ENCODE measurements around the gene ALPI.
A peak's percentile ranks its signal among the peaks of the same experiment; 100 is the strongest.
"Not testable (repeated sequence)": the region's sequence is repeated elsewhere in the genome, so short reads cannot be mapped to it uniquely, and the experiment has no call there.

ALPI gene

DNA sequence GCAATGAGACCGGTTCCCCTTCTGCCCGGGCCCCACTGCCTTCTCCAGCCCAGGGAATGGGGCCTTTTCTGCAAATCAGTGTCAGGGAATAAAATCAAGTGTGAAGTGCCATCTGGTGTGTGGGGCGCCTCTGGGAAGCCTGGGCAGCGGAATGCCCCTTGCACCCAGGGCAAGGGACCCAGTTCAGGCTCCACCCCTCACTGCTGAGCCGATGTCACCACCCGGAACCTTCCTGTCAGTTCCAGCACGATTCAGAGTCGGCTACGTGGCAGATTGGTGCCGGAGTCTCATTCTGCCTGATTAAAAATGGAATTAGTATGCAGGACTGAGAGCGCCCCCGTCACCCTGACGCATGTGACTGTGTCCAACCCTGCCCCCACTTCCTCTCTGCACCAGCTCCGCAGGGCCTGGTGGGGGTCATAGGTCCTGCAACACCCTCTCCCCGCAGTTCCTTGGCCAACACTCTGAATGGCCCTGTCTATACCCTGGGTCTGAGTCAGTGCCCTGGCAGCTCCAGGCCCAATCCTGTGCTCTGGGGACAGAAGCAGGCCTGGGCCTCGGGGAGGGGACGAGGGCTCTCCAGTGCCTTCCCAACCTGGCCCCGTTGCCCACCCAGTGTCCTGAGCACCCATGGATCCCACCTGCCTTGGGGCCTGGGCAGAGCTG is 8.2 kb upstream of the ALPI start:
- Histone ChIP-seq H3K27ac (no peak overlapping the region), H3K4me3 (no peak overlapping the region)
- DNase-seq (ENCODE audit: low spot score) = no peak
- TF ChIP-seq, protein P1, sequence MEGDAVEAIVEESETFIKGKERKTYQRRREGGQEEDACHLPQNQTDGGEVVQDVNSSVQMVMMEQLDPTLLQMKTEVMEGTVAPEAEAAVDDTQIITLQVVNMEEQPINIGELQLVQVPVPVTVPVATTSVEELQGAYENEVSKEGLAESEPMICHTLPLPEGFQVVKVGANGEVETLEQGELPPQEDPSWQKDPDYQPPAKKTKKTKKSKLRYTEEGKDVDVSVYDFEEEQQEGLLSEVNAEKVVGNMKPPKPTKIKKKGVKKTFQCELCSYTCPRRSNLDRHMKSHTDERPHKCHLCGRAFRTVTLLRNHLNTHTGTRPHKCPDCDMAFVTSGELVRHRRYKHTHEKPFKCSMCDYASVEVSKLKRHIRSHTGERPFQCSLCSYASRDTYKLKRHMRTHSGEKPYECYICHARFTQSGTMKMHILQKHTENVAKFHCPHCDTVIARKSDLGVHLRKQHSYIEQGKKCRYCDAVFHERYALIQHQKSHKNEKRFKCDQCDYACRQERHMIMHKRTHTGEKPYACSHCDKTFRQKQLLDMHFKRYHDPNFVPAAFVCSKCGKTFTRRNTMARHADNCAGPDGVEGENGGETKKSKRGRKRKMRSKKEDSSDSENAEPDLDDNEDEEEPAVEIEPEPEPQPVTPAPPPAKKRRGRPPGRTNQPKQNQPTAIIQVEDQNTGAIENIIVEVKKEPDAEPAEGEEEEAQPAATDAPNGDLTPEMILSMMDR (IDR thresholded peaks at IDR 0.05) = no peak

DNA sequence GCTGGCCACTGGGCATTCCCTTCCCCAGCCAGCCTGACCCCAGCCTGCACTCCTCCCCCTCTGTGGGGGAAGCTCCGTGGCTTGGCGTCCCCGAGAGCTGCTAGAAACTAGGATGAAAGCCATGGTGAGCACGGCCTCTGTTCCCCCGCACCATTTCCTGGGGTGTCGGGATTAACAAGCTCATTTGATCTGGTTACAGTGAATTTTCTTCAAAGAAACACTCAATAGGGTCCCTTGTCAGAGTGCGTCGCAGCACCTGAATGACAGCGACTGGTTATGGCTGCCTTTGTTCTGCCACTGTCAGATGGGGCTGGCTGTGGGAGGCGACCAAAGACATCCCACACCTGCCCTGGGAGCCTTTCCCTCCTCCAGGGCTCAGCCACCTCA is 7.7 kb upstream of the ALPI start:
- no peak overlapping the region for H3K4me3 ChIP-seq
- DNase-seq (ENCODE audit: low spot score) = no peak
- no peak overlapping the region for H3K27ac ChIP-seq
- TF ChIP-seq, protein P1 (IDR thresholded peaks at IDR 0.05) = no peak

DNA sequence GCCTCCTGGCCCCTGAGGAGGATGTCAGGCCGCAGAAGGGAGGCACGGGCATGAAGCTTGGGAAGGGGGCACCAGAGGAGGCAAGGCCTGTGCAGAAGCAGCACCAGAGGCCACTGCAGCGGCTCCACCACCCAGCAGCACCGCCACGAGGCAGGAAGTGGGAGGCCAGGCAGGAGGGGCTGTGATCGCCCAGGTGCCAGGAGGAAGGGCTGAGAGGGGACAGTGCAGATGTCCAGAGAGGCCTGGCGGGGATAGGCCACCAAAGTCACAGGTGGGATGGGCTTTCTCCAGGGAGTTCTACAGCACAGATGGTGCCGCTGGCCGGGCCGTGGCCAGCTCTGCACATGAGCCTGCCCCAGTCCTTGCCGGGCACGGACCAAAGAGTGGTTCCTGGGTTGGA is 6.0 kb upstream of the ALPI start:
- Histone ChIP-seq H3K4me3 (no peak overlapping the region), H3K27ac (no peak overlapping the region)
- TF ChIP-seq, protein P1 (IDR thresholded peaks at IDR 0.05) = no peak
- DNase-seq (ENCODE audit: low spot score) = no peak

DNA sequence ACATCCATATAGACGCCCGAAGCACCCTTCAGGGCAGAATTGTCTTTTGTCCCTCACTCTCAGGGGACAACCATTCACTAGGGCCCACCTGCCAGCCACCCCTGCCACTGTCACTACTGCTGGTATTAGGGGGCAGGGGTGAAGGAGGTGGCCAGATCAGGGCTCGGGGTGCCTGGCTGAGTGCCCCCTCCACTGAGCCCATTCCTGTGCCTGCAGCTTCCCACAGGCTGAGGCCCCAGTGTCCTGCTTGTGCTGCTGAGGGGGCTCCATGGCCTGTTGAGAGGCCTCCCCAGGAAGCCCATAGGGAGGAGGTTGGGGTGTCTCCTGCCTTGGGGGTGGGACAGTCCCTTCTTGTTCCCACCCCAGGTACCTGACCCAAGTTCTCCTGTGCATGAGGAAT is 4.3 kb upstream of the ALPI start:
- not testable (repeated sequence) for DNase-seq (ENCODE audit: low spot score); H3K4me3 ChIP-seq; H3K27ac ChIP-seq

DNA sequence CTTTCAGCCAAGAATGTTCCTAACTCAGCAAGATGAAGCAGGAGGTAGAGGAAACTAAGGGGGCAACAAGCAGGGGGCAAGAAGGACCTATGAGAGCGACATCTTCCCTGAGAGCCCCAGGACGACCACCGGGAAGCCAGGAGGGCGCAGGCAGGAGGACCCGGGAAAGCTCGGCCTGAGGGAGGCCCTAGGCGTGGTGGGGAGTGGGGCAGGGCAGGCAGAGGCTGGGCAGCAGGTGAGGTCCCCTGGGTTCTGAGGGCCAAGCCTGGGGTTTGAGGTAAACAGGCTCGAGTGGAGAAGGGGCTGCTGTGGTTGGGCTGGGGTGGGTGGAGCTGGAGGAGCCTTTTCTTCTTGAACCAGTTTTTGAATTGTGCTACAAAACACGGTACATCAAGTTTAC is 1.3 kb upstream of the ALPI start:
- H3K4me3 ChIP-seq = no peak overlapping the region
- no peak for DNase-seq (ENCODE audit: low spot score)
- H3K27ac ChIP-seq = no peak overlapping the region
- TF ChIP-seq, protein P1 (IDR thresholded peaks at IDR 0.05) = no peak

DNA sequence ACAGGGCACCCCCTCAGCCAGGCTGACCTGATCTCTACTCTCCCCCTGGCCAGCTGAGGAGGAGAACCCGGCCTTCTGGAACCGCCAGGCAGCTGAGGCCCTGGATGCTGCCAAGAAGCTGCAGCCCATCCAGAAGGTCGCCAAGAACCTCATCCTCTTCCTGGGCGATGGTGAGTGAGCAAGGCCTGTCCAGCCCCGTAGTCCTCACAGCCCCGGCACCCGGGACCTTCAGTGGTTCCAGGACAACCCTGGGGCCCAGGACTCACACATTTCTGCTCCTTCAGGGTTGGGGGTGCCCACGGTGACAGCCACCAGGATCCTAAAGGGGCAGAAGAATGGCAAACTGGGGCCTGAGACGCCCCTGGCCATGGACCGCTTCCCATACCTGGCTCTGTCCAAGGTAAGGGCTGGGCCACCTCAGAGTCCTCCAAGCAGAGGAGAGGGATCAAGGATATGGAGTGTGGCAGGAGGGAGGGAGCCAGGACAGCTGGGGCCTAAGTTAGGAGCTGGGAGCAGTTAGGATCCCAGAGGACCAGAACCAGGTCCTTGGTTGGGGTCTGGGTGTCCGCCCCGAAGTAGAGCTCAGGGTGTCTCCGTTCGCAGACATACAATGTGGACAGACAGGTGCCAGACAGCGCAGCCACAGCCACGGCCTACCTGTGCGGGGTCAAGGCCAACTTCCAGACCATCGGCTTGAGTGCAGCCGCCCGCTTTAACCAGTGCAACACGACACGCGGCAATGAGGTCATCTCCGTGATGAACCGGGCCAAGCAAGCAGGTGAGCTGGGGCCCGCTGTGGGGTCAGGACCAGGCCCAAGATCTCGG is 555 bp downstream of the ALPI start:
- peak; percentile 21 for DNase-seq (ENCODE audit: low spot score)
- Histone ChIP-seq H3K4me3 (no peak overlapping the region), H3K27ac (no peak overlapping the region)
- TF ChIP-seq, protein P1 (IDR thresholded peaks at IDR 0.05) = no peak

DNA sequence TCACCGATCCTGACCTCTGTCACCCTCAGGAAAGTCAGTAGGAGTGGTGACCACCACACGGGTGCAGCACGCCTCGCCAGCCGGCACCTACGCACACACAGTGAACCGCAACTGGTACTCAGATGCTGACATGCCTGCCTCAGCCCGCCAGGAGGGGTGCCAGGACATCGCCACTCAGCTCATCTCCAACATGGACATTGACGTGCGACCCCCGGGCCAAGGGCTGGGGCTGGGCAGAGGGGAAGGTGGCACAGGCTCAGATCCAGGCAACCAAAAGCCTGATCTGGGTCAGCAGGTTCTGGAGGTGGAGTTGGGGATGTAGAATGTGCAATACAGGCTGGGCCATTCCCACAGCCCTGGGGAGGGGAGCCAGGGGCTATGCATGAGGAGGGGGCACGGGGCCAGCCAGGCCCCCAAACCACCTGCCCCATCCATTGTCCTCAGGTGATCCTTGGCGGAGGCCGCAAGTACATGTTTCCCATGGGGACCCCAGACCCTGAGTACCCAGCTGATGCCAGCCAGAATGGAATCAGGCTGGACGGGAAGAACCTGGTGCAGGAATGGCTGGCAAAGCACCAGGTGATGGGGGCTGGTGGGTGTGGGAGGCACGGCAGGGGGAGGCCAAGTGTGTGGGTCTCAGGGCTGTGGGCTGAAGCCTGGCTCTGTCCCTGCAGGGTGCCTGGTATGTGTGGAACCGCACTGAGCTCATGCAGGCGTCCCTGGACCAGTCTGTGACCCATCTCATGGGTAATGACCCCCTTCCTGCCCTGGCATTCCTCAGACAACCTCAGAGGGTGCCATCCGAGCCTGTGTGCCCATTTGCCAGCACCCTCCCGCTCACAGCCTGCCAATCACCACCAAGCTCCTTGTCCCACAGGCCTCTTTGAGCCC is 1.4 kb downstream of the ALPI start:
- TF ChIP-seq, protein P1 (IDR thresholded peaks at IDR 0.05) = no peak
- no peak overlapping the region for H3K4me3 ChIP-seq
- peak; percentile 60 for DNase-seq (ENCODE audit: low spot score)
- no peak overlapping the region for H3K27ac ChIP-seq

Data from coronary artery (tissue), 2 donors.